MCF 10A (cell line): Measurements from ENCODE around the gene BTBD6. TPM values are rescaled to one million over a fixed set of nuclear protein-coding genes. Genes with fewer than 3 reads are reported as not detected.

ENCODE experiments used
- BruUV-seq: library from RNA; stranded (reverse); fragments of 400-500 nt; replicated peaks from 2 replicates; lab custom pipeline; 2021; lab: Mats Ljungman, UMichigan
- CTCF ChIA-PET: fragments of 300-600 bp; sonication (Branson Sonifier 250); formaldehyde crosslinking; extraction: SDS; loops from one replicate; lab custom pipeline; 2021; ENCODE audit warnings: antibody characterized with exemption, inconsistent platforms; lab: Yijun Ruan, JAX
- POLR2A ChIA-PET: fragments of 300-600, 350-650 bp; sonication (Branson Sonifier 250); formaldehyde crosslinking; extraction: SDS; loops from one replicate; lab custom pipeline; 2020; ENCODE audit warnings: antibody characterized with exemption, inconsistent platforms; lab: Yijun Ruan, JAX
- DNase-seq: peaks from one replicate; pipeline ENCODE4 v3.0.0-alpha.2; 2018; ENCODE audit not compliant: unreplicated experiment
- H3K27ac Mint-ChIP-seq: one replicate; pipeline ENCODE4 v1.8.0; 2022; ENCODE audit warnings: mild to moderate bottlenecking, low read depth, mixed read lengths; ENCODE audit not compliant: unreplicated experiment
- H3K27me3 Mint-ChIP-seq: one replicate; pipeline ENCODE4 v1.8.0; 2022; ENCODE audit warnings: mixed read lengths; ENCODE audit not compliant: insufficient read depth, unreplicated experiment
- H3K36me3 Mint-ChIP-seq: one replicate; pipeline ENCODE4 v1.8.0; 2022; ENCODE audit warnings: mild to moderate bottlenecking, moderate library complexity, mixed read lengths; ENCODE audit not compliant: insufficient read depth, unreplicated experiment
- H3K4me1 Mint-ChIP-seq: one replicate; pipeline ENCODE4 v1.8.0; 2022; ENCODE audit warnings: mixed read lengths; ENCODE audit not compliant: insufficient read depth, unreplicated experiment
- H3K4me3 Mint-ChIP-seq: one replicate; pipeline ENCODE4 v1.8.0; 2022; ENCODE audit warnings: mild to moderate bottlenecking, moderate library complexity, mixed read lengths; ENCODE audit not compliant: unreplicated experiment
- H3K9me3 Mint-ChIP-seq: one replicate; pipeline ENCODE4 v1.8.0; 2022; ENCODE audit warnings: mixed read lengths; ENCODE audit not compliant: unreplicated experiment
- CTCF ChIP-seq: fragments of 200-600 bp; IDR thresholded peaks from one replicate; pipeline ENCODE4 v1.8.0; 2022; ENCODE audit warnings: antibody characterized with exemption, mild to moderate bottlenecking; ENCODE audit not compliant: unreplicated experiment
- intact Hi-C: fragments of 100-400 bp; cut with micrococcal nuclease; formaldehyde crosslinking; loops from 2 replicates; pipeline ENCODE4 v1.14.1; 2022
- total RNA-seq: library from RNA; stranded (reverse); gene quantifications from 2 replicates; pipeline ENCODE4 v1.2.3, GENCODE V29; 2022

Gene BTBD6
- total RNA-seq, 1 experiment from 2014 or later, result 24.5 TPM

- peaks cover 25% of the 10 kb centered on the region for H3K36me3 Mint-ChIP-seq
- no peak overlapping the region for H3K27ac Mint-ChIP-seq
- TF ChIP-seq CTCF, result no peak
- BruUV-seq, result no TSS peak
- peaks cover 5% of the 10 kb centered on the region for H3K4me1 Mint-ChIP-seq
- H3K4me3 Mint-ChIP-seq, result no peak overlapping the region
- intact Hi-C loops, result no loop called here
- no peaks in the 10 kb centered on the region for H3K27me3 Mint-ChIP-seq
- no peak for DNase-seq
- ChIA-PET CTCF (interaction anchor here (0.7 to 1.2 kb wide), 2 partner anchors 18 to 48 kb away, joined by 3 to 4 read pairs; no protein-coding TSS in a partner anchor), POLR2A (interaction anchor here (1.0 kb wide), 1 partner anchor 50 kb away, joined by 4 read pairs; the partner anchor contains the start of gene BRF1)
- no peaks in the 10 kb centered on the region for H3K9me3 Mint-ChIP-seq
Observed at GRCh38 chr14:105250986-105251385, 2.7 kb downstream of the BTBD6 start.

GRCh38 chr14:105251920-105252319 lies 3.6 kb downstream of the BTBD6 start:
- BruUV-seq, result no TSS peak
- POLR2A ChIA-PET, result interaction anchor here (0.7 kb wide), 1 partner anchor 137 kb away, joined by 3 read pairs; no protein-coding TSS in a partner anchor
- intact Hi-C loops, result no loop called here

GRCh38 chr14:105252552-105253328 lies 4.4 kb downstream of the BTBD6 start:
- no peak for TF ChIP-seq CTCF
- ChIA-PET POLR2A (interaction anchor here (0.7 kb wide), 1 partner anchor 138 kb away, joined by 3 read pairs; no protein-coding TSS in a partner anchor), CTCF (interaction anchor here (0.6 kb wide), 1 partner anchor 147 kb away, joined by 3 read pairs; no protein-coding TSS in a partner anchor)
- no peak overlapping the region for H3K4me3 Mint-ChIP-seq
- H3K27ac Mint-ChIP-seq, result no peak overlapping the region
- H3K9me3 Mint-ChIP-seq, result no peaks in the 10 kb centered on the region
- H3K4me1 Mint-ChIP-seq, result no peaks in the 10 kb centered on the region
- intact Hi-C loops, result no loop called here
- DNase-seq, result no peak
- no TSS peak for BruUV-seq
- H3K27me3 Mint-ChIP-seq, result no peaks in the 10 kb centered on the region
- peaks cover 19% of the 10 kb centered on the region for H3K36me3 Mint-ChIP-seq

More at GRCh38 chr14:105251920-105252319, 3.6 kb downstream of the BTBD6 start:
- DNase-seq, result no peak
- CTCF ChIA-PET, result interaction anchor here (0.6 kb wide), 1 partner anchor 146 kb away, joined by 3 read pairs; no protein-coding TSS in a partner anchor
- H3K27me3 Mint-ChIP-seq, result no peaks in the 10 kb centered on the region
- H3K9me3 Mint-ChIP-seq, result no peaks in the 10 kb centered on the region
- peaks cover 5% of the 10 kb centered on the region for H3K4me1 Mint-ChIP-seq
- H3K4me3 Mint-ChIP-seq, result no peak overlapping the region
- H3K27ac Mint-ChIP-seq, result no peak overlapping the region
- no peak for TF ChIP-seq CTCF
- H3K36me3 Mint-ChIP-seq, result peaks cover 23% of the 10 kb centered on the region

- ChIA-PET CTCF (no interaction called here), POLR2A (no interaction called here)
- H3K27ac Mint-ChIP-seq, result no peak overlapping the region
- no peak for DNase-seq
- intact Hi-C loops, result no loop called here
- peaks cover 19% of the 10 kb centered on the region for H3K36me3 Mint-ChIP-seq
- H3K27me3 Mint-ChIP-seq, result no peaks in the 10 kb centered on the region
- H3K9me3 Mint-ChIP-seq, result no peaks in the 10 kb centered on the region
- no peaks in the 10 kb centered on the region for H3K4me1 Mint-ChIP-seq
- no TSS peak for BruUV-seq
- no peak overlapping the region for H3K4me3 Mint-ChIP-seq
- no peak for TF ChIP-seq CTCF
Observed at GRCh38 chr14:105253329-105253682, 5.0 kb downstream of the BTBD6 start.
